Activated T-helper 17 cell treated with anti-CD3 and anti-CD28 coated beads, Interleukin-2, amount 50 U/mL, for 72 hours (primary cell): Measurements from ENCODE around the gene SPARCL1. TPM values are rescaled to one million over a fixed set of nuclear protein-coding genes. Genes with fewer than 3 reads are reported as not detected.
"Not testable (repeated sequence)": the region's sequence is repeated elsewhere in the genome, so short reads cannot be mapped to it uniquely, and the experiment has no call there.

ENCODE experiments used
- ATAC-seq: fragments of 150-1000 bp; cut with Tn5 transposase; replicated peaks from 2 replicates; pipeline ENCODE4 v1.10.0; 2021; ENCODE audit warnings: mild to moderate bottlenecking, moderate library complexity
- H3K27ac Mint-ChIP-seq: one replicate; pipeline ENCODE4 v1.8.0; 2022; ENCODE audit warnings: mixed read lengths
- H3K27me3 Mint-ChIP-seq: one replicate; pipeline ENCODE4 v1.8.0; 2022; ENCODE audit warnings: mixed read lengths
- H3K36me3 Mint-ChIP-seq: one replicate; pipeline ENCODE4 v1.8.0; 2022; ENCODE audit warnings: low read depth, mild to moderate bottlenecking, mixed read lengths
- H3K4me1 Mint-ChIP-seq: one replicate; pipeline ENCODE4 v1.8.0; 2022; ENCODE audit warnings: mixed read lengths
- H3K4me3 Mint-ChIP-seq: one replicate; pipeline ENCODE4 v1.8.0; 2022; ENCODE audit warnings: mild to moderate bottlenecking, mixed read lengths
- H3K9me3 Mint-ChIP-seq: one replicate; pipeline ENCODE4 v1.8.0; 2022; ENCODE audit warnings: mixed read lengths
- total RNA-seq, 2 donors: library from RNA; stranded (reverse); gene quantifications; one replicate each; pipeline ENCODE4 v1.2.3, GENCODE V29; 2022

Gene SPARCL1
- total RNA-seq, 2 donors from 2014 or later = 0.11 TPM; not detected in 1

DNA sequence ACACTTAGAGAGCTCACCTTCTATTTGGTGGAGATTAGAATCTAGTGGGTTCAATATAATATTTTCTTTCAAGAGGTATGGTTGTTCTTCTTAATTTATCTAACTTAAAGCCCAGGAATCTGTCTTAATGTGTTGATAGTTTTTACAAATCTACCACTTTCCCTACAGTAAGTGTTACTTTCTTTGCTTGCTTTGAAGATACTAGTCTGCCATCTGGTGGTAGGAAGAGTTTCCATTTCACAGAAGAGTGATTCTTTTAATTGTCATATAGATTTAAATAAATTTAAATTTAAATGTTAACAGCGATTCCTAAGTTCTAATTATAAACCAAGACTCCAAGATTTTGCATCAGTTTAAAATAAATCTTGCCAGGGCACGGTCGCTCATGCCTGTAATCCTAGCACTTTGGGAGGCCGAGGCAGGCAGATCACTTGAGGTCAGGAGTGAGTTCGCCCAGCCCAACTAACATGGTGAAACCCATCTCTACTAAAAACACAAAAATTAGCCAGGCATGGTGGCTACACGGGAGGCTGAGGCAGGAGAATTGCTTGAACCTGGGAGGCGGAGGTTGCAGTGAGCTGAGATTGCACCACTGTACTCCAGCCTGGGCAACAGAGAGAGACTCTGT is 63.3 kb downstream of the SPARCL1 start:
- no peaks in the 10 kb centered on the region for H3K27me3 Mint-ChIP-seq
- no peaks in the 10 kb centered on the region for H3K36me3 Mint-ChIP-seq
- H3K4me1 Mint-ChIP-seq = peaks cover 4% of the 10 kb centered on the region
- no peak overlapping the region for H3K27ac Mint-ChIP-seq
- H3K9me3 Mint-ChIP-seq = no peaks in the 10 kb centered on the region
- ATAC-seq = no peak
- H3K4me3 Mint-ChIP-seq = no peak overlapping the region

DNA sequence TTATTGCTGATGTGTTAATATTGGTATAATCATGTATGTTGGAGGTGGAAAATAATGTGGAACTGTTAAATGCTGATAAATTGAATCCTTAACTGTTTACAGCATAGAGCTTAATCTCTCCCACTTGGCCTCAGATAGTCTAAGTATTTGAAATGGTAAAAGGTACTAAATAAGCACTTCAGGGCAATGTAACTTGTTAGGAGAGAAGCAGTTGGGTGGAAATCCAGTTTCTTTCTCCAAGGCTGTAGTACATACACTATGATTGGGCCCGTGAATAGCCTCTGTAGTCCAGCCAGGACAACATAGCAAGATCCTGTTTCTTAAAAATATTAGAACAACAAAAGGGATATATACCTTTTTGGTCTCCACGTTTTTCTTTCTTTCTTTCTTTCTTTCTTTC is 67.1 kb downstream of the SPARCL1 start:
- H3K36me3 Mint-ChIP-seq = peaks cover 16% of the 10 kb centered on the region
- no peak overlapping the region for H3K4me3 Mint-ChIP-seq
- no peaks in the 10 kb centered on the region for H3K4me1 Mint-ChIP-seq
- H3K27me3 Mint-ChIP-seq = no peaks in the 10 kb centered on the region
- ATAC-seq = no peak
- no peak overlapping the region for H3K27ac Mint-ChIP-seq
- H3K9me3 Mint-ChIP-seq = no peaks in the 10 kb centered on the region

DNA sequence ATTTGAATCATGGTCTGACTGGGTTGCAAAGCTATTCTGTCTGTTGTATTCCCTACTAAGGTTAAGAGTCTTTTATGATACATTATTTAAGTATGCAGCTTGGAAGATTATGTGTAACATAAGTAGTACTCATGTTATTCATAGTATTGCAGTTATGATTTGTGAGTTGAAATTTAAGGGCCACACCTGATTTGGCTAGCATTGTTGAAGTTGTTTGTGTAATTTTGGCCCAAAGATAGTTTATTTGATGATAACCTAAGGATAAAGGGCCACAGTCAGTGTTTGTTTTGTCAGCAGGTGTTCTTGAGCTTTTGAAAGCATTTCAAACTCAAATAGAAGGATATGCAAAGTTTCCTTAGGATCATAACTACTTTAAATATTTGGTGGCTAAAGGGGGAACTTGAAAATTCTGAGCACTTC is 67.9 kb downstream of the SPARCL1 start:
- H3K27ac Mint-ChIP-seq = no peak overlapping the region
- H3K4me1 Mint-ChIP-seq = no peaks in the 10 kb centered on the region
- no peak overlapping the region for H3K4me3 Mint-ChIP-seq
- H3K9me3 Mint-ChIP-seq = no peaks in the 10 kb centered on the region
- peaks cover 17% of the 10 kb centered on the region for H3K36me3 Mint-ChIP-seq
- no peaks in the 10 kb centered on the region for H3K27me3 Mint-ChIP-seq
- ATAC-seq = no peak

DNA sequence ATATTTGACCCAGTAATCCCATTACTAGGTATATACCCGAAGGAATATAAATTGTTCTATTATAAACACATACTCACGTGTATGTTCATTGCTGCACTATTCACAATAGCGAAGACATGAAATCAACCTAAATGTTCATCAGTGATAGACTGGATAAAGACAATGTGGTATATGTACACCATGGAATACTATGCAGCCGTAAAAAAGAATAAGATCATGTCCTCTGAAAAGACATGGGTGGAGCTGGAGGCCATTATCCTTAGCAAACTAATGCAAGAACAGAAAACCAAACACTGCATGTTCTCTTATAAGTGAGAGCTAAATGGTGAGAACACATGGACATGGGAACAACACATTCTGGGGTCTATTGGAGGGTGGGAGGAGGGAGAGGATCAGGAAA is 70.3 kb downstream of the SPARCL1 start:
- ATAC-seq = no peak
- H3K9me3 Mint-ChIP-seq = no peaks in the 10 kb centered on the region
- no peak overlapping the region for H3K27ac Mint-ChIP-seq
- no peaks in the 10 kb centered on the region for H3K27me3 Mint-ChIP-seq
- H3K4me1 Mint-ChIP-seq = no peaks in the 10 kb centered on the region
- H3K36me3 Mint-ChIP-seq = peaks cover 41% of the 10 kb centered on the region
- no peak overlapping the region for H3K4me3 Mint-ChIP-seq

DNA sequence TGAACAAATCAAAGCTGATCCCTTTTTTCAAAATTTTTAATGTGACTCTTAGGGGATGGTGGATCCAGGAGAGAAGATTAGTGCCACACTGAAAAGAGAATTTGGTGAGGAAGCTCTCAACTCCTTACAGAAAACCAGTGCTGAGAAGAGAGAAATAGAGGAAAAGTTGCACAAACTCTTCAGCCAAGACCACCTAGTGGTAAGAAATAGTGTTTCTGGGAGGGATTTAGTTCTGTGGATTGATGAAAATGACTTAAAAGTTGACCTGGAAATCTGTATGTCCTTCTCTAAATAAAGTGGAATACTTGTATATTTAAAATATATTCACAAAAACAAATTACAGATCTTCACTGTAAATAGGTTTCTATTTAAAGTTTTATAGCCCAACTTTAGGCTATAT is 77.6 kb downstream of the SPARCL1 start:
- peaks cover 73% of the 10 kb centered on the region for H3K36me3 Mint-ChIP-seq

DNA sequence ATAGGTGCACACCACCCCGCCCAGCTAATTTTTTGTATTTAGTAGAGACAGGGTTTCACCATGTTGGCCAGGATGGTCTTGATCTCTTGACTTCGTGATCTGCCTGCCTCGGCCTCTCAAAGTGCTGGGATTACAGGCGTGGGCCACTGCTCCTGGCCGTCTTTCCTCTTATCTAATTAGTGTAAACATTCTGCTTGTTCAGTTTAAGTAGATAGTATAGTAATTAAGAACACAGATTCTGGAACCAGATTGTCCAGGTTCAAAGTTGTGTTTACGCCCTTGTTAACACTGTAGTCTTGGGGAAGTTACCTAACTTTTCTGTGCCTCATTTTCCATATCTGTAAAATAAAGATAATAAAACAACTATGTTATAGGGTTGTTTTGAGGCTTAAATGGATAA is 82.8 kb downstream of the SPARCL1 start:
- ATAC-seq, H3K27ac Mint-ChIP-seq, H3K27me3 Mint-ChIP-seq, H3K4me3 Mint-ChIP-seq, H3K4me1 Mint-ChIP-seq, H3K9me3 Mint-ChIP-seq: not testable (repeated sequence)
- peaks cover 64% of the 10 kb centered on the region for H3K36me3 Mint-ChIP-seq

More for the DNA sequence above, 77.6 kb downstream of the SPARCL1 start:
- no peaks in the 10 kb centered on the region for H3K9me3 Mint-ChIP-seq
- H3K27ac Mint-ChIP-seq = no peak overlapping the region
- no peak overlapping the region for H3K4me3 Mint-ChIP-seq
- H3K27me3 Mint-ChIP-seq = no peaks in the 10 kb centered on the region
- no peak for ATAC-seq
- H3K4me1 Mint-ChIP-seq = no peaks in the 10 kb centered on the region

DNA sequence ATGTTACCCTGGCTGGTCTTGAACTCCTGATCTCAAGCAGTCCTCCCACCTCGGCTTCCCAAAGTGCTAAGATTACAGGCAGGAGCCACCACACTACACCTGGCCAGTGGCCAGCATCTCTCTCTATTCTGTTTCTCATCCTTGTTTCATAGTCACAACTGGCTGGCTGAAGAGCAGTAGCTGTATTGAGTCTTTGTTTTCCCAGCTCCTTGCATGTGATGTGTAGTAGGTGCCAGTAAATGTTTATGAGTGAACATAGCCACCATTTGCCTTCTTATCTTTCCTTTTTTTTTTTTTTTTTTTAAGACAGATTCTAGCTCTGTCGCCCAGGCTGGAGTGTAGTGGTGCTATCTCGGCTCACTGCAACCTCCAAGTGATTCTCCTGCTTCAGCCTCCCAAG is 83.2 kb downstream of the SPARCL1 start:
- no peaks in the 10 kb centered on the region for H3K4me1 Mint-ChIP-seq
- peaks cover 64% of the 10 kb centered on the region for H3K36me3 Mint-ChIP-seq
- H3K9me3 Mint-ChIP-seq = no peaks in the 10 kb centered on the region
- no peak overlapping the region for H3K4me3 Mint-ChIP-seq
- H3K27ac Mint-ChIP-seq = no peak overlapping the region
- H3K27me3 Mint-ChIP-seq = no peaks in the 10 kb centered on the region
- ATAC-seq = no peak

DNA sequence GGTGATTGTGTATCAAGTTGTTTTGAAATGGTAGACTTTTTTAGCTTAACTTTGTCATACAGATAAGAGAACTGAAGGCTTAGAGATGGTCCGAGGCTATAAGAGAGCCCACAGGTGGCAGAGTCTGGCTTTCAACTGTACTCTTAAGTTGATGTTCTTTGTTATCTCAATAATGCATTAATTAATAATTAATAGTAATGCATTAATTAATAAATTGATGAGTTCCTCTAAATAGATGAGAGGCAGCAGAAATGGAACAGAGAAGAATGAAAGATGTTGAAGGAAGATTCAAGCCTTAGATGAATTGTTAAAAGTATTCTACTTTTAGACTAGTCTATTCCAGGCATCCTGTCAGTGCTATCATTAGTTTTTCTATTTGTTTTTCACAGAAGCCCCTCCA is 84.4 kb downstream of the SPARCL1 start:
- H3K4me3 Mint-ChIP-seq = no peak overlapping the region
- no peak overlapping the region for H3K27ac Mint-ChIP-seq
- no peaks in the 10 kb centered on the region for H3K4me1 Mint-ChIP-seq
- H3K27me3 Mint-ChIP-seq = no peaks in the 10 kb centered on the region
- peaks cover 64% of the 10 kb centered on the region for H3K36me3 Mint-ChIP-seq
- ATAC-seq = no peak
- H3K9me3 Mint-ChIP-seq = no peaks in the 10 kb centered on the region

DNA sequence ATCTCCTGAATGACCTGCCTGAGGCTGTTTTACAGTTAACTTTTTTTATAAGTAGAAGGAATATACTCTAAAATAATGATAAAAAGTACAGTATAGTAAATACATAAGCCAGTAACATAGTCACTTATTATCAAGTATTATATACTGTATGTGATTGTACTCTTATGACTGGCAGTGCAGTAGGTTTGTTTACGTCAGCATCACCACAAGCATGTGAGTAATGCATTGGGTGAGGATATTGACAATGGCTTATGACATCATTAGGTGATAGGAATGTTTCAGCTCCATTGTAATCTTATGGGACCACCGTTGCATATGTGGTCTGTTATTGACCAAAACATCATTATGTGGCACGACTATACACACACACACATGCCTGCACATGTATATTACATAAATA is 86.3 kb downstream of the SPARCL1 start:
- H3K9me3 Mint-ChIP-seq = no peaks in the 10 kb centered on the region
- H3K27me3 Mint-ChIP-seq = no peaks in the 10 kb centered on the region
- peak; percentile 26 for ATAC-seq
- H3K4me1 Mint-ChIP-seq = no peaks in the 10 kb centered on the region
- H3K36me3 Mint-ChIP-seq = peaks cover 76% of the 10 kb centered on the region
- no peak overlapping the region for H3K4me3 Mint-ChIP-seq
- H3K27ac Mint-ChIP-seq = no peak overlapping the region

DNA sequence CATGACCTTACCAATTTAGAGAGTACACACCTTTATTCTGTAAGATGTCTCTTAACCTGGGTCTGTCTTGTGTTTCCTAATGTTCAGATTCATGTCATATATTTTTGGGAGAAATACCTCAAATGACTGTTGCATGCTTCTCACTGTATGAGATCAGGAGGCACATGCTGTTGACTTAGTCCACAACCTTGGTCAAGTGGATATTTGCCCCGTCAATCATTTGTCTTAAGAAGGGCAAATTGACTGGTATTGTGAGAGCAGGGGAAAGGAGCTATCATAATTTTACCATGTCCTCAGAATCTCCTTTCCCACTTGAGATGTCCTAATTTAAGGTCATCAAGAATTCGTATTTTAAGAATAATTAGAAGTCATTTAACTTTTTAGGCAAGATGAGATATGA is 95.8 kb downstream of the SPARCL1 start:
- Mint-ChIP-seq H3K27ac (no peak overlapping the region), H3K9me3 (no peaks in the 10 kb centered on the region), H3K4me3 (no peak overlapping the region), H3K27me3 (no peaks in the 10 kb centered on the region), H3K36me3 (peaks cover 31% of the 10 kb centered on the region), H3K4me1 (peaks cover 11% of the 10 kb centered on the region)
- no peak for ATAC-seq

DNA sequence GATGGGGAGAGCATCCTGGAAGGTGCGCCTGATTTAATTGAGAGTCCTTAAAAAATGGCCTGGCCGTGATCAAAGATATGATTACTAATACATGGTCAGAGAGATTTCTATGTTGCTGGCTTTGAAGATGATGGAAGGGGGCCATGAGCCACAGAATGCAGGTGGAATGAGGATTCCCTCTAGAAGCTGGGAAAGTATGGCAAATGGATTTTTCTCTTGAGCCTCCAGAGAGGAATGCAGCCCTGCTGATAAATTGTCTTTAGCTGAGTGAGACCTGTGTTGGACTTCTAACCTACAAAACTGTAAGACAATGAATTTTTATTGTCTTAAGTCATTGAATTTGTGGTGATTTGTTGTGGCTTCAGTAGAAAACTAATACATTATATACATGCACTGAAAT is 99.1 kb downstream of the SPARCL1 start:
- no peak for ATAC-seq
- H3K36me3 Mint-ChIP-seq = peaks cover 2% of the 10 kb centered on the region
- H3K4me1 Mint-ChIP-seq = peaks cover 11% of the 10 kb centered on the region
- H3K4me3 Mint-ChIP-seq = no peak overlapping the region
- H3K27me3 Mint-ChIP-seq = no peaks in the 10 kb centered on the region
- H3K27ac Mint-ChIP-seq = no peak overlapping the region
- no peaks in the 10 kb centered on the region for H3K9me3 Mint-ChIP-seq

DNA sequence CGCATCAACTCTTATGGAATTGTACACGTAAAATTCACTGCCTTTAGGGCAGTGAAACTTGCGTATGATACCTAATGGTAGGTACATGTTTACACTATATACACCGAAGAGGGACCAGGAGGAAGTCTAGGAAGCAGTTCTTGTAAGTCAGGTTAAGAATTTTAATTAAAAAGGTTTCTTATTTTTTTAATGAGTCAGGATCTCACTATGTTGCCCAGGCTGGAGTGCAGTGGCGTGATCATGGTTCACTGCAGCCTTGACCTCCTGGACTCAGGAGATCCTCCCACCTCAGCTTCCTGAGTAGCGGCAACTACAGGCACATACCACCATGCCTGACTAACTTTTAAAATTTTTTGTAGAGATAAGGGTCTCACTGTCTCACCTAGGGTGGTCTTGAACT is 100.2 kb downstream of the SPARCL1 start:
- no peaks in the 10 kb centered on the region for H3K36me3 Mint-ChIP-seq
- H3K4me1 Mint-ChIP-seq = peaks cover 11% of the 10 kb centered on the region
- no peak overlapping the region for H3K4me3 Mint-ChIP-seq
- no peaks in the 10 kb centered on the region for H3K27me3 Mint-ChIP-seq
- H3K27ac Mint-ChIP-seq = no peak overlapping the region
- H3K9me3 Mint-ChIP-seq = no peaks in the 10 kb centered on the region
- no peak for ATAC-seq

DNA sequence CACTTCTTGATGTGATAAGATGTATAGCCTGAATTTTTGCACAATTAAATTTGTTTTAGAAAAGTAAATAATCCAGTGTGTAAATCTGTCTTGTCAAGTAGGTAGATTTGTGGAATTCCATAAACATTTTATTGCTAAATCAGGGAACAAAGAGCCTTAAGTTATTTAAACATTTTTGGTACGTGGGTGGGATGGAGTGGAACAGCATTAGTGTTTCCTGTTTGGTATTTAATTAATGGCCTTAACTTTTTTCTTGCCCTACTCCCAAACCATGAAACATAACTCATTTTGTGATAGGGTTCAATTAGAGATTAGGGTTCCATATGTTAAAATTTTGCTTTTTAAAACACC is 101.7 kb downstream of the SPARCL1 start:
- ATAC-seq = no peak
- Mint-ChIP-seq H3K4me3 (no peak overlapping the region), H3K27ac (peak overlapping the region; percentile 10), H3K27me3 (no peaks in the 10 kb centered on the region), H3K4me1 (peaks cover 16% of the 10 kb centered on the region), H3K9me3 (no peaks in the 10 kb centered on the region), H3K36me3 (peaks cover 4% of the 10 kb centered on the region)

DNA sequence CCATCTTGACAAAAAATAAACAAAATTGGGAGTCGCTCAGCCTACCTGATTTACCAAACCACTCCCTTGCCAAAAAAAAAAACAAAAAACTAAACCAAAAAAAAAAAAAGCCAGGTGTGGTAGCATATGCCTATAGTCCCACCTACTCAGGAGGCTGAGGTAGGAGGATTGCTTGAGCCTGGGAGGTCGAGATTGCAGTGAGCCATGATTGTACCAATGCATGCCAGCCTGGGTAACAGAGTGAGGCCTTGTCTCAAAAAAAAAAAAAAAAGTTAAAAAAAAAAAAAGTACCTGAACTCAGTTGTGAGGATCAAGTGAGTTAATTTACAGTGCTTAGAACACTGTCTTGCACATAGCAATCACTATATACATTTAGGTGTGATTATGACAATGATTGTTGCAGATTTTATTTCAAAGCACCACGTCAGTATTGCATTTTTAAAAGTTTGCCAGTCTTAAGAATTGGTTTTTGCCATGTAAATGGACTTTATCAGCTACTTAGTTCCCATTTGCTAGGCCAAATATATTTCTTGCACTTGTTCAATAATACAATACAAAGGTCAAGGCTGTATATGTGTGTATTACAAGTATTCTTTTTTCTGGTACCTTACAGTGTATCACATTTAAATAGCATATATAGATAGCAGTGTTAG is 102.2 kb downstream of the SPARCL1 start:
- H3K9me3 Mint-ChIP-seq = no peaks in the 10 kb centered on the region
- peak overlapping the region; percentile 10 for H3K27ac Mint-ChIP-seq
- H3K4me1 Mint-ChIP-seq = peaks cover 13% of the 10 kb centered on the region
- no peak overlapping the region for H3K4me3 Mint-ChIP-seq
- H3K36me3 Mint-ChIP-seq = peaks cover 6% of the 10 kb centered on the region
- ATAC-seq = no peak
- no peaks in the 10 kb centered on the region for H3K27me3 Mint-ChIP-seq

DNA sequence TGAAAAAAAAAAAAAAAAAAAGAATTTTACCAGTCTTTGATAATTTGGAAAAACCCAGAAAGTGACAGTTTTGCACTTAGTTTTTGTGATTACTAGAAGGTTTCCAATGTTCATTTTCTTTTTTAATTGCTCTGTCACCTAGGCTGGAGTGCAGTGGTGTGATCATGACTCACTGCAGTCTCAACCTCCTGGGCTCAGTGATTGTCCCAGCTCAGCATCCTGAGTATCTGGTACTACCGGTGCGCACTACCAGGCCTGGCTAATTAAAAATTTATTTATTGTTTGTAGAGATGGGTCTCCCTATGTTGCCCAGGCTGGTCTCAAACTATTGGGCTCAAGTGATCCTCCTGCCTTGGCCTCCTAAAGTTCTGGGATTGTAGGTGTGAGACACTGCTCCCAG is 103.5 kb downstream of the SPARCL1 start:
- Mint-ChIP-seq H3K4me1 (peaks cover 13% of the 10 kb centered on the region), H3K4me3 (no peak overlapping the region), H3K36me3 (peaks cover 6% of the 10 kb centered on the region), H3K27me3 (no peaks in the 10 kb centered on the region), H3K27ac (no peak overlapping the region), H3K9me3 (no peaks in the 10 kb centered on the region)
- ATAC-seq = no peak
